Panc1 (cell line): ENCODE data around the gene MARCHF6. TPM values are rescaled to one million over a fixed set of nuclear protein-coding genes. Genes with fewer than 3 reads are reported as not detected.

Experiments used
- ATAC-seq: fragments of 200-7000 bp; cut with Tn5 transposase; 2 replicates; pipeline ENCODE4 v1.9.1; 2020; ENCODE audit warnings: mild to moderate bottlenecking, moderate library complexity
- BruUV-seq: library from RNA; stranded (reverse); fragments of 400-500 nt; replicated peaks from 2 replicates; lab custom pipeline; 2021; lab: Mats Ljungman, UMichigan
- CTCF ChIA-PET: fragments of 300-600 bp; sonication (Branson Sonifier 250); formaldehyde crosslinking; loops from one replicate; lab custom pipeline; 2022; ENCODE audit warnings: antibody characterized with exemption; lab: Charles Lee
- POLR2A ChIA-PET: fragments of 300-600 bp; sonication (Branson Sonifier 250); formaldehyde crosslinking; loops from one replicate; lab custom pipeline; 2022; ENCODE audit warnings: antibody characterized with exemption; lab: Charles Lee
- DNase-seq: peaks from one replicate; pipeline ENCODE4 v3.0.0-alpha.2; 2010; ENCODE audit warnings: low read depth, low spot score
- H3K27ac ChIP-seq: 2 replicates; pipeline ENCODE4 v1.5.1; 2011; ENCODE audit warnings: mild to moderate bottlenecking, low read length, inconsistent platforms
- H3K27me3 ChIP-seq: fragments of 200-500 bp; sonication (Bioruptor generic); 2 replicates; pipeline ENCODE4 v1.6.0; 2014; ENCODE audit warnings: low read length, inconsistent platforms; ENCODE audit not compliant: control insufficient read depth, insufficient read depth
- H3K36me3 ChIP-seq: fragments of 200-500 bp; sonication (Bioruptor generic); 2 replicates; pipeline ENCODE4 v1.5.1; 2014; ENCODE audit warnings: inconsistent platforms, mild to moderate bottlenecking, low read length, moderate library complexity; ENCODE audit not compliant: control insufficient read depth, insufficient read depth
- H3K4me1 ChIP-seq: 2 replicates; pipeline ENCODE4 v1.5.1; 2011; ENCODE audit warnings: inconsistent platforms, mild to moderate bottlenecking, low read length, moderate library complexity; ENCODE audit not compliant: control insufficient read depth, insufficient read depth
- H3K4me3 ChIP-seq, 2 experiments: 2 replicates each; pipeline ENCODE4 v1.5.1; 2011 to 2012; ENCODE audit warnings: low read depth in 2 of 2, low read length in 2 of 2, mild to moderate bottlenecking in 2 of 2, inconsistent platforms in 1 of 2, moderate library complexity in 1 of 2
- H3K9me3 ChIP-seq: fragments of 200-500 bp; sonication (Bioruptor generic); 2 replicates; pipeline ENCODE4 v1.5.1; 2014; ENCODE audit warnings: low read depth, mild to moderate bottlenecking, inconsistent platforms, low read length, moderate library complexity; ENCODE audit not compliant: control insufficient read depth, insufficient read depth
- POLR2AphosphoS5 ChIP-seq: IDR thresholded peaks from 2 replicates; pipeline ENCODE4 v1.6.1; 2012; ENCODE audit warnings: mild to moderate bottlenecking, low read depth, low read length, moderate library complexity
- SIN3A ChIP-seq: IDR thresholded peaks from 2 replicates; pipeline ENCODE4 v1.6.1; 2012; ENCODE audit warnings: low read depth, mild to moderate bottlenecking, low read length, moderate library complexity, borderline replicate concordance; ENCODE audit not compliant: insufficient read depth
- TCF7L2 ChIP-seq: IDR thresholded peaks from 2 replicates; pipeline ENCODE4 v1.6.1; 2011; ENCODE audit warnings: mild to moderate bottlenecking, low read depth, low read length, inconsistent platforms
- in situ Hi-C: cut with HindIII; loops from 2 replicates; pipeline ENCODE4 v1.10.0; 2016; ENCODE audit warnings: low sequenced_read_pairs, low pct_unique_long_range_greater_than_20kb
- intact Hi-C: fragments of 100-400 bp; cut with micrococcal nuclease; formaldehyde crosslinking; loops from one replicate; pipeline ENCODE4 v1.10.0; 2022; ENCODE audit not compliant: unreplicated experiment
- total RNA-seq: library from RNA; stranded (reverse); gene quantifications from one replicate; pipeline ENCODE4 v1.2.1, GENCODE V29; 2021; ENCODE audit not compliant: unreplicated experiment
- TF ChIP-seq, protein P1 (sequence below), 2 experiments: IDR thresholded peaks; 2 replicates each; pipeline ENCODE4 v1.6.1; 2011 to 2012; ENCODE audit warnings: low read depth in 2 of 2, control low read depth in 1 of 2, low read length in 1 of 2, mild to moderate bottlenecking in 1 of 2, moderate library complexity in 1 of 2; ENCODE audit not compliant: insufficient read depth in 1 of 2
- TF ChIP-seq, protein P2 (sequence below): fragments of 450-650 bp; IDR thresholded peaks from 2 replicates; pipeline ENCODE4 v1.5.1; 2017; ENCODE audit warnings: mild to moderate bottlenecking

The MARCHF6 gene
- total RNA-seq, 1 experiment from 2014 or later: 172 TPM

DNA sequence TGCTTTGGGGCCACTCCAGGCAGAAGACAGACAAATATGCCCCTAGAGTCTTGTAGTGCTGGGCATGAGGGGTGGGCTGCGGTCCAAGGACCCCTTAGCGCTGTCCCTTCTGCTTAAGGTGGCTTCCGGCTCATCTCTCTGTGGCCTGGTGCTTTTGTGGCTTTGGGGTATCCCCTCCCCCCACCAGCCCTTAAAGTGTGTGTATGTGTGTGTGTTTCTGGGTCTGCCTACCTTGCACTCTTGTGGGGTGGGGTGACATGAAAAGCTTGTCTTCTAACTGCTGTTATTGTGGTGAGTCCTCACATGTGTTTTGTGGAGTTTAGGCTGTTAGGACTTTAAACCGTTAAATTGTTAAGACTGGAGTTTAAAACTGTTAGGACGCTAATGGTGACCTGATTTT, 23.6 kb downstream of the MARCHF6 start:
- no peaks in the 10 kb centered on the region; the same call in 1 of the 2 replicates for H3K36me3 ChIP-seq
- BruUV-seq: no TSS peak
- H3K4me3 ChIP-seq: no peak overlapping the region
- DNase-seq (no peak), ATAC-seq (0 out of 2 replicates have a peak, but pooled peaks have one; percentile 10)
- intact Hi-C loops: no loop called here
- H3K4me1 ChIP-seq: peaks cover 10% of the 10 kb centered on the region
- in situ Hi-C loops: no loop called here
- H3K27me3 ChIP-seq: no peaks in the 10 kb centered on the region
- H3K9me3 ChIP-seq: no peaks in the 10 kb centered on the region
- POLR2A ChIA-PET: no interaction called here
- H3K27ac ChIP-seq: no peak overlapping the region
- CTCF ChIA-PET: no interaction called here
- TF ChIP-seq TCF7L2: no peak
- TF ChIP-seq, protein P1, sequence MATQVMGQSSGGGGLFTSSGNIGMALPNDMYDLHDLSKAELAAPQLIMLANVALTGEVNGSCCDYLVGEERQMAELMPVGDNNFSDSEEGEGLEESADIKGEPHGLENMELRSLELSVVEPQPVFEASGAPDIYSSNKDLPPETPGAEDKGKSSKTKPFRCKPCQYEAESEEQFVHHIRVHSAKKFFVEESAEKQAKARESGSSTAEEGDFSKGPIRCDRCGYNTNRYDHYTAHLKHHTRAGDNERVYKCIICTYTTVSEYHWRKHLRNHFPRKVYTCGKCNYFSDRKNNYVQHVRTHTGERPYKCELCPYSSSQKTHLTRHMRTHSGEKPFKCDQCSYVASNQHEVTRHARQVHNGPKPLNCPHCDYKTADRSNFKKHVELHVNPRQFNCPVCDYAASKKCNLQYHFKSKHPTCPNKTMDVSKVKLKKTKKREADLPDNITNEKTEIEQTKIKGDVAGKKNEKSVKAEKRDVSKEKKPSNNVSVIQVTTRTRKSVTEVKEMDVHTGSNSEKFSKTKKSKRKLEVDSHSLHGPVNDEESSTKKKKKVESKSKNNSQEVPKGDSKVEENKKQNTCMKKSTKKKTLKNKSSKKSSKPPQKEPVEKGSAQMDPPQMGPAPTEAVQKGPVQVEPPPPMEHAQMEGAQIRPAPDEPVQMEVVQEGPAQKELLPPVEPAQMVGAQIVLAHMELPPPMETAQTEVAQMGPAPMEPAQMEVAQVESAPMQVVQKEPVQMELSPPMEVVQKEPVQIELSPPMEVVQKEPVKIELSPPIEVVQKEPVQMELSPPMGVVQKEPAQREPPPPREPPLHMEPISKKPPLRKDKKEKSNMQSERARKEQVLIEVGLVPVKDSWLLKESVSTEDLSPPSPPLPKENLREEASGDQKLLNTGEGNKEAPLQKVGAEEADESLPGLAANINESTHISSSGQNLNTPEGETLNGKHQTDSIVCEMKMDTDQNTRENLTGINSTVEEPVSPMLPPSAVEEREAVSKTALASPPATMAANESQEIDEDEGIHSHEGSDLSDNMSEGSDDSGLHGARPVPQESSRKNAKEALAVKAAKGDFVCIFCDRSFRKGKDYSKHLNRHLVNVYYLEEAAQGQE (IDR thresholded peaks at IDR 0.05; ENCODE audit: insufficient read depth in 1 of 2, low read depth in 2 of 2, low read length in 1 of 2): no peak
- no peak for TF ChIP-seq SIN3A
- TF ChIP-seq POLR2AphosphoS5: no peak
- TF ChIP-seq, protein P2, sequence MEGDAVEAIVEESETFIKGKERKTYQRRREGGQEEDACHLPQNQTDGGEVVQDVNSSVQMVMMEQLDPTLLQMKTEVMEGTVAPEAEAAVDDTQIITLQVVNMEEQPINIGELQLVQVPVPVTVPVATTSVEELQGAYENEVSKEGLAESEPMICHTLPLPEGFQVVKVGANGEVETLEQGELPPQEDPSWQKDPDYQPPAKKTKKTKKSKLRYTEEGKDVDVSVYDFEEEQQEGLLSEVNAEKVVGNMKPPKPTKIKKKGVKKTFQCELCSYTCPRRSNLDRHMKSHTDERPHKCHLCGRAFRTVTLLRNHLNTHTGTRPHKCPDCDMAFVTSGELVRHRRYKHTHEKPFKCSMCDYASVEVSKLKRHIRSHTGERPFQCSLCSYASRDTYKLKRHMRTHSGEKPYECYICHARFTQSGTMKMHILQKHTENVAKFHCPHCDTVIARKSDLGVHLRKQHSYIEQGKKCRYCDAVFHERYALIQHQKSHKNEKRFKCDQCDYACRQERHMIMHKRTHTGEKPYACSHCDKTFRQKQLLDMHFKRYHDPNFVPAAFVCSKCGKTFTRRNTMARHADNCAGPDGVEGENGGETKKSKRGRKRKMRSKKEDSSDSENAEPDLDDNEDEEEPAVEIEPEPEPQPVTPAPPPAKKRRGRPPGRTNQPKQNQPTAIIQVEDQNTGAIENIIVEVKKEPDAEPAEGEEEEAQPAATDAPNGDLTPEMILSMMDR: no peak

DNA sequence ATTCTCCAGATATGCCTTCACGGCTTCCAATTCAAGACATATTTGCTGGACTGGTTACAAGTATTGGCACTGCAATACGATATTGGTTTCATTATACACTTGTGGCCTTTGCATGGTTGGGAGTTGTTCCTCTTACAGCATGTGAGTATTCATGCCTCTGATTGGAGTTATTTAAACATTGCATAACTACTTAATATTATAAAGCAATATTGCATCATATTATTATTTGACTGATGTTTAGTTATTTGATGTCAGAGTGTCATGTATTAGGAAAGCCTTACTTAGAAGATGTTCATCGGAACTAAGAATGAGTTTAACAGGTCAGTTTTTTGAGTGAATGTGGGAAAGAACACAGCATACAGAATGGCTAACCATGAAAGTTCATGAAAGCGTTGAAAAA, 28.3 kb downstream of the MARCHF6 start:
- TF ChIP-seq TCF7L2 (no peak), SIN3A (no peak)
- TF ChIP-seq, protein P2: no peak
- TF ChIP-seq, protein P1 (IDR thresholded peaks at IDR 0.05; ENCODE audit: insufficient read depth in 1 of 2, low read depth in 2 of 2, low read length in 1 of 2): no peak
- DNase-seq: no peak
- Histone ChIP-seq H3K9me3 (no peaks in the 10 kb centered on the region), H3K4me3 (no peak overlapping the region), H3K27ac (no peak overlapping the region), H3K36me3 (peaks cover 2% of the 10 kb centered on the region; the same call in 1 of the 2 replicates), H3K4me1 (peaks cover 4% of the 10 kb centered on the region; the same call in 1 of the 2 replicates), H3K27me3 (no peaks in the 10 kb centered on the region)
- in situ Hi-C loops: no loop called here
- BruUV-seq: no TSS peak
- ATAC-seq: no peak
- intact Hi-C loops: no loop called here
- ChIA-PET POLR2A (no interaction called here), CTCF (no interaction called here)
